GM23248 (cell line): ENCODE data around the gene C18orf63.

Source experiments
- EZH2 ChIP-seq: fragments of 200-600 bp; sonication (generic); IDR thresholded peaks from 2 replicates; pipeline ENCODE4 v1.6.1; 2018; ENCODE audit warnings: antibody characterized with exemption, mild to moderate bottlenecking; ENCODE audit not compliant: insufficient read depth, poor library complexity, severe bottlenecking
- EZH2phosphoT487 ChIP-seq: fragments of 200-600 bp; sonication (generic); IDR thresholded peaks from 2 replicates; pipeline ENCODE4 v1.6.1; 2018; ENCODE audit warnings: antibody characterized with exemption, moderate library complexity, mild to moderate bottlenecking, low read depth; ENCODE audit not compliant: insufficient read depth

- TF ChIP-seq EZH2phosphoT487: no peak
- no peak for TF ChIP-seq EZH2
Measured at GRCh38 chr18:74395648-74396154, 80.1 kb downstream of the C18orf63 start.
